ENCODE data around the gene POU3F2.

The POU3F2 gene

GRCh38 chr6:98844244-98845210 is 10.2 kb downstream of the POU3F2 start:
- DNase-seq: no peak

- DNase-seq: peak; percentile 81
Measured at GRCh38 chr6:98845211-98846020, 11.0 kb downstream of the POU3F2 start.

- DNase-seq: no peak
Measured at GRCh38 chr6:98846021-98846380, 11.6 kb downstream of the POU3F2 start.

- DNase-seq: no peak
Measured at GRCh38 chr6:98847416-98847778, 13.0 kb downstream of the POU3F2 start.

GRCh38 chr6:98847779-98848538 is 13.6 kb downstream of the POU3F2 start:
- no peak for DNase-seq

GRCh38 chr6:98848539-98849242 is 14.3 kb downstream of the POU3F2 start:
- no peak for DNase-seq

GRCh38 chr6:98864497-98864896 is 30.1 kb downstream of the POU3F2 start:
- DNase-seq: no peak

GRCh38 chr6:98871057-98871456 is 36.7 kb downstream of the POU3F2 start:
- DNase-seq: no peak

- DNase-seq: no peak
Measured at GRCh38 chr6:98871821-98872220, 37.4 kb downstream of the POU3F2 start.

- no peak for DNase-seq
Measured at GRCh38 chr6:98875375-98875774, 41.0 kb downstream of the POU3F2 start.

- DNase-seq: no peak
Measured at GRCh38 chr6:98877250-98877649, 42.9 kb downstream of the POU3F2 start.

GRCh38 chr6:98880486-98880885 is 46.1 kb downstream of the POU3F2 start:
- no peak for DNase-seq

- no peak for DNase-seq
Measured at GRCh38 chr6:98885330-98885729, 51.0 kb downstream of the POU3F2 start.

GRCh38 chr6:98887650-98888049 is 53.3 kb downstream of the POU3F2 start:
- DNase-seq: no peak

Measured in activated CD4-positive, alpha-beta T cell treated with anti-CD3 and anti-CD28 coated beads for 48 hours (primary cell).